Endothelial cell of umbilical vein (primary cell): ENCODE data around the gene DST. TPM values are rescaled to one million over a fixed set of nuclear protein-coding genes. Genes with fewer than 3 reads are reported as not detected.

Experiments used
- BruUV-seq: library from RNA; stranded (reverse); fragments of 400-500 nt; replicated peaks from 2 replicates; lab custom pipeline; 2021; lab: Mats Ljungman, UMichigan
- CTCF ChIA-PET: fragments of 300-600, 350-600 bp; sonication (Branson Sonifier 250); formaldehyde crosslinking; loops from one replicate; lab custom pipeline; 2021; ENCODE audit warnings: antibody characterized with exemption, inconsistent platforms; lab: Charles Lee
- POLR2A ChIA-PET: fragments of 300-600, 350-600 bp; sonication (Branson Sonifier 250); formaldehyde crosslinking; loops from one replicate; lab custom pipeline; 2021; ENCODE audit warnings: antibody characterized with exemption, inconsistent platforms; lab: Charles Lee
- DNase-seq: peaks from one replicate; pipeline ENCODE4 v3.0.0-alpha.2; 2011; ENCODE audit warnings: low read depth, low spot score
- FAIRE-seq: peaks from 2 replicates; lab custom pipeline; 2011; peaks lifted over from hg19 to GRCh38; lab: Jason Lieb, UNC
- H2AFZ ChIP-seq: 2 replicates; pipeline ENCODE4 v1.6.0; 2012; ENCODE audit warnings: low read depth, low read length, control low read depth, inconsistent platforms
- H3K27ac ChIP-seq: 2 replicates; pipeline ENCODE4 v1.5.1; 2011; ENCODE audit warnings: low read depth, mild to moderate bottlenecking, control low read depth, low read length, moderate library complexity; ENCODE audit not compliant: insufficient read depth
- H3K27me3 ChIP-seq, 2 experiments: 2 replicates each; pipeline versions ENCODE4 v1.6.0 to v1.6.1; 2011; ENCODE audit warnings: low read length in 2 of 2, mixed read lengths in 1 of 2; ENCODE audit not compliant: control insufficient read depth in 2 of 2, insufficient read depth in 2 of 2
- H3K36me3 ChIP-seq, 2 experiments: 2 replicates in 1 of 2; 3 replicates in 1 of 2; pipeline ENCODE4 v1.5.1; 2011; ENCODE audit warnings: low read length in 2 of 2, mild to moderate bottlenecking in 1 of 2, moderate library complexity in 1 of 2; ENCODE audit not compliant: control insufficient read depth in 2 of 2, insufficient read depth in 2 of 2; ENCODE audit errors: extremely low read depth in 1 of 2
- H3K4me1 ChIP-seq: 3 replicates; pipeline ENCODE4 v1.5.1; 2011; ENCODE audit warnings: mild to moderate bottlenecking, low read length; ENCODE audit not compliant: control insufficient read depth, insufficient read depth; ENCODE audit errors: extremely low read depth
- H3K4me2 ChIP-seq: 2 replicates; pipeline ENCODE4 v1.6.1; 2011; ENCODE audit warnings: low read length, control low read depth, mixed read lengths; ENCODE audit not compliant: insufficient read depth
- H3K4me3 ChIP-seq, 3 experiments: fragments of 200-600 bp in 1 of 3; sonication (generic), shearing (Covaris generic) in 1 of 3; replicated peaks in 1 of 3; 2 replicates each; pipeline ENCODE4 v1.5.1; 2011 to 2016; ENCODE audit warnings: control low read depth in 3 of 3, low read length in 3 of 3, mild to moderate bottlenecking in 2 of 3, inconsistent platforms in 1 of 3, low read depth in 1 of 3, moderate library complexity in 1 of 3; ENCODE audit not compliant: insufficient read depth in 1 of 3
- H3K79me2 ChIP-seq: 2 replicates; pipeline ENCODE4 v1.6.0; 2012; ENCODE audit warnings: low read length, inconsistent platforms; ENCODE audit not compliant: control insufficient read depth, insufficient read depth
- H3K9ac ChIP-seq: replicated peaks from 2 replicates; pipeline ENCODE3; 2011; ENCODE audit warnings: low read length, control low read depth; ENCODE audit not compliant: insufficient read depth; ENCODE audit errors: extremely low read depth
- H3K9me1 ChIP-seq: replicated peaks from 3 replicates; pipeline ENCODE4 v1.6.0; 2011; ENCODE audit warnings: mild to moderate bottlenecking, low read length; ENCODE audit not compliant: control insufficient read depth, insufficient read depth; ENCODE audit errors: extremely low read depth
- H3K9me3 ChIP-seq: replicated peaks from 2 replicates; pipeline ENCODE4 v1.5.1; 2012; ENCODE audit warnings: low read length, inconsistent platforms; ENCODE audit not compliant: control insufficient read depth, insufficient read depth
- H4K20me1 ChIP-seq: replicated peaks from 2 replicates; pipeline ENCODE3; 2011; ENCODE audit warnings: mild to moderate bottlenecking, low read length; ENCODE audit not compliant: control insufficient read depth, insufficient read depth; ENCODE audit errors: extremely low read depth
- EZH2 ChIP-seq: IDR thresholded peaks from 2 replicates; pipeline ENCODE4 v1.6.1; 2012; ENCODE audit warnings: borderline replicate concordance, low read depth, mild to moderate bottlenecking, moderate library complexity, low read length, inconsistent platforms; ENCODE audit not compliant: severe bottlenecking
- FOS ChIP-seq: IDR thresholded peaks from 2 replicates; pipeline ENCODE4 v1.6.1; 2011; ENCODE audit warnings: mild to moderate bottlenecking, low read length, moderate library complexity, borderline replicate concordance; ENCODE audit not compliant: insufficient read depth
- GATA2 ChIP-seq: IDR thresholded peaks from 2 replicates; pipeline ENCODE4 v1.7.0; 2011; ENCODE audit warnings: low read depth, mild to moderate bottlenecking, moderate library complexity, mixed read lengths, low read length; ENCODE audit not compliant: insufficient read length, insufficient read depth
- JUN ChIP-seq: IDR thresholded peaks from 2 replicates; pipeline ENCODE4 v1.6.1; 2011; ENCODE audit warnings: borderline replicate concordance, low read depth; ENCODE audit not compliant: insufficient read length, insufficient read depth
- MYC ChIP-seq: IDR thresholded peaks from one replicate; pipeline ENCODE4 v1.6.1; 2011; ENCODE audit warnings: mild to moderate bottlenecking, low read depth, low read length
- POLR2A ChIP-seq: IDR thresholded peaks from 2 replicates; pipeline ENCODE4 v1.6.1; 2012; ENCODE audit warnings: low read depth, mild to moderate bottlenecking, control low read depth, low read length
- POLR2AphosphoS5 ChIP-seq: IDR thresholded peaks from 2 replicates; pipeline ENCODE4 v1.6.1; 2012; ENCODE audit warnings: low read depth, mild to moderate bottlenecking, control low read depth, low read length, moderate library complexity; ENCODE audit not compliant: insufficient read depth
- dilution Hi-C: fragments of 300-500 bp; cut with MboI; formaldehyde crosslinking; loops from one replicate; pipeline ENCODE4 v1.15.0; 2019; ENCODE audit warnings: low sequenced_read_pairs; ENCODE audit not compliant: extremely low pct_ligation_motif_present
- intact Hi-C: fragments of 100-400 bp; cut with micrococcal nuclease; formaldehyde crosslinking; loops from one replicate; pipeline ENCODE4 v1.10.0; 2022
- polyA plus RNA-seq, 4 experiments: library from polyadenylated mRNA; depleted of rRNA in 3 of 4; stranded (reverse) in 3 of 4; unstranded in 1 of 4; fragments of >200 nt; gene quantifications; 2 replicates each; pipeline versions ENCODE4 v1.2.1 to v1.2.3, GENCODE V29; 2011 to 2012; ENCODE audit warnings: missing spikeins in 1 of 4
- total RNA-seq: library from RNA; stranded (reverse); gene quantifications from 2 replicates; pipeline ENCODE4 v1.2.3, GENCODE V29; 2021
- TF ChIP-seq, protein P1 (sequence below), 2 donors: IDR thresholded peaks; 1 replicate in 1 of 2; 2 replicates in 1 of 2; pipeline ENCODE4 v1.5.1; 2011; ENCODE audit warnings: low read length in 2 of 2, mild to moderate bottlenecking in 2 of 2, moderate library complexity in 2 of 2, control low read depth in 1 of 2, inconsistent platforms in 1 of 2, low read depth in 1 of 2; ENCODE audit not compliant: insufficient read depth in 1 of 2; ENCODE audit errors: extremely low read depth in 1 of 2
- TF ChIP-seq, protein P2 (sequence below): IDR thresholded peaks from 2 replicates; pipeline ENCODE4 v1.6.1; 2011; ENCODE audit not compliant: insufficient read depth, insufficient read length

DST gene
- total and polyA plus RNA-seq, 2 donors (not counting 3 experiments of a cell fraction or from before 2014, with no cell fraction given), result 62.3 to 253 TPM

DNA sequence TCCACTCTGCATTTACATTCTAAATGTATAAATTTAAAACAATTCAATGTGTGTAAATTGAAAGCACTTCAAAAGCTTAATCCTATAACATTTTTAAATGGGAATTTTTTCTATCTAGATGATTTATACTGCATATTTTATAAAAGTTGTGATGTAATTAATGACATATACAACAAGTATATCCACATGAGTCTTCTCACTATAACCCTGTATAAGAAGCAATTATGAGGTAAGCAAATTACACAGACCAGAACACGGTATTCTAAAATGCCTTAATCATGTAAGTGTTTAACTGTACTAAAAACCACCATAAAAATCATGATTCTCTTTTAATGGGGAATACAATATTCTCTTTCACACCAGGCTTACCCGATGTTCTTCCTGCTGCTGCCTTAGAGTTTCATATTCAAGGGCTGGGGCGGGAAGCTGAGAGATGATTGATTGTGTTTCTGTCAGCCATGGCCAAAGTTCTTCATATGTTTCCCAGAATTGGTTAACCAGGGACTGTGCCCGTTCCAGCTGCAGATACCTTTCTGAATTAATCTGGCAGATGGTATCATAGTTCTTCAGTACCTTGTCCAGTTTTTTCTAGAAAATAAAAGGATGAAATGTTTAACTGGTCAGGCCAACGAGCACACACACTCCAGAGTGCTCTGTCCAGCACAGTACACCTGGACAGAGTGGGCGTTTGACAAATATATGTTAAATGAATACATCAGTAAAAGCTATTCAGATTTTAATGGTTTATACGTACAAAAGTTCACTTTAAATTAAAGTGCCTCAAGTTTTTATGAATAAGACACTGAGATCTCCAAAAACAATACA is 127.4 kb downstream of the DST start:
- Histone ChIP-seq H2AFZ (no peak overlapping the region), H3K9ac (no peak overlapping the region), H3K27me3 (no peaks in the 10 kb centered on the region), H3K27ac (no peak overlapping the region), H3K36me3 (peaks cover 6% of the 10 kb centered on the region in 2 experiments), H3K4me3 (no peak overlapping the region), H3K9me3 (no peaks in the 10 kb centered on the region), H3K9me1 (no peaks in the 10 kb centered on the region), H4K20me1 (no peaks in the 10 kb centered on the region), H3K79me2 (no peaks in the 10 kb centered on the region), H3K4me2 (no peak overlapping the region), H3K4me1 (no peaks in the 10 kb centered on the region)
- POLR2A ChIA-PET, result no interaction called here
- DNase-seq (no peak), FAIRE-seq (no peak)
- intact Hi-C loops, result no loop called here
- dilution Hi-C loops, result no loop called here
- TF ChIP-seq, protein P1, sequence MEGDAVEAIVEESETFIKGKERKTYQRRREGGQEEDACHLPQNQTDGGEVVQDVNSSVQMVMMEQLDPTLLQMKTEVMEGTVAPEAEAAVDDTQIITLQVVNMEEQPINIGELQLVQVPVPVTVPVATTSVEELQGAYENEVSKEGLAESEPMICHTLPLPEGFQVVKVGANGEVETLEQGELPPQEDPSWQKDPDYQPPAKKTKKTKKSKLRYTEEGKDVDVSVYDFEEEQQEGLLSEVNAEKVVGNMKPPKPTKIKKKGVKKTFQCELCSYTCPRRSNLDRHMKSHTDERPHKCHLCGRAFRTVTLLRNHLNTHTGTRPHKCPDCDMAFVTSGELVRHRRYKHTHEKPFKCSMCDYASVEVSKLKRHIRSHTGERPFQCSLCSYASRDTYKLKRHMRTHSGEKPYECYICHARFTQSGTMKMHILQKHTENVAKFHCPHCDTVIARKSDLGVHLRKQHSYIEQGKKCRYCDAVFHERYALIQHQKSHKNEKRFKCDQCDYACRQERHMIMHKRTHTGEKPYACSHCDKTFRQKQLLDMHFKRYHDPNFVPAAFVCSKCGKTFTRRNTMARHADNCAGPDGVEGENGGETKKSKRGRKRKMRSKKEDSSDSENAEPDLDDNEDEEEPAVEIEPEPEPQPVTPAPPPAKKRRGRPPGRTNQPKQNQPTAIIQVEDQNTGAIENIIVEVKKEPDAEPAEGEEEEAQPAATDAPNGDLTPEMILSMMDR (IDR thresholded peaks at IDR 0.05; ENCODE audit: extremely low read depth in 1 of 2, insufficient read depth in 1 of 2, low read depth in 1 of 2, low read length in 2 of 2), result no peak
- TF ChIP-seq JUN (no peak), GATA2 (no peak), MYC (no peak), EZH2 (no peak), POLR2AphosphoS5 (no peak), POLR2A (no peak), FOS (no peak)
- TF ChIP-seq, protein P2, sequence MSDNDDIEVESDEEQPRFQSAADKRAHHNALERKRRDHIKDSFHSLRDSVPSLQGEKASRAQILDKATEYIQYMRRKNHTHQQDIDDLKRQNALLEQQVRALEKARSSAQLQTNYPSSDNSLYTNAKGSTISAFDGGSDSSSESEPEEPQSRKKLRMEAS, result no peak
- CTCF ChIA-PET, result no interaction called here
- BruUV-seq, result no TSS peak
